ENCODE data around the gene USP49. TPM values are rescaled to one million over a fixed set of nuclear protein-coding genes. Genes with fewer than 3 reads are reported as not detected.

Gene USP49
- total and polyA plus RNA-seq, 2 of the 13 experiments (the other 11 are each of a cell fraction or from before 2014, with no cell fraction given), result 2.9 to 4.3 TPM

- TF ChIP-seq HOMEZ (CRISPR knock-in tag; IDR thresholded peaks at IDR 0.05; ENCODE audit: low read depth) (no peak), PHF21A (CRISPR knock-in tag; IDR thresholded peaks at IDR 0.05) (0 out of 2 replicates have a peak, but pooled peaks have one; percentile 44), HNF1B (CRISPR knock-in tag; IDR thresholded peaks at IDR 0.05) (no peak), REXO4 (CRISPR knock-in tag; IDR thresholded peaks at IDR 0.05; ENCODE audit: borderline replicate concordance) (no peak), ZC3H13 (CRISPR knock-in tag; IDR thresholded peaks at IDR 0.05) (no peak), ZNF570 (CRISPR knock-in tag; IDR thresholded peaks at IDR 0.05; ENCODE audit: borderline replicate concordance) (no peak; the same call in 1 of the 2 replicates), NFE2L2 (IDR thresholded peaks at IDR 0.05; ENCODE audit: low read length) (no peak), MLXIP (CRISPR knock-in tag; IDR thresholded peaks at IDR 0.05; ENCODE audit: borderline replicate concordance) (no peak), GATAD1 (CRISPR knock-in tag; IDR thresholded peaks at IDR 0.05) (peak; percentile 72), NR1H2 (CRISPR knock-in tag; IDR thresholded peaks at IDR 0.05; ENCODE audit: borderline replicate concordance, low read depth) (no peak), ZNF44 (CRISPR knock-in tag; IDR thresholded peaks at IDR 0.05) (no peak), ZNF30 (CRISPR knock-in tag; IDR thresholded peaks at IDR 0.05) (no peak), FOXO4 (CRISPR knock-in tag; conservative IDR thresholded peaks at IDR 0.05) (no peak)
Measured at GRCh38 chr6:41786451-41787218, 108.5 kb downstream of the USP49 start (continued).
